Measurements from ENCODE around the gene PRKCE. TPM values are rescaled to one million over a fixed set of nuclear protein-coding genes. Genes with fewer than 3 reads are reported as not detected.
A peak's percentile ranks its signal among the peaks of the same experiment; 100 is the strongest.

PRKCE gene
- total and polyA plus RNA-seq, 7 donors = 3.0 to 22.8 (median 16.1) TPM

GRCh38 chr2:46041434-46041833 is 390.0 kb downstream of the PRKCE start:
- H3K9me3 ChIP-seq = no peaks in the 10 kb centered on the region
- no peak for DNase-seq
- 79 to 83% (median 80%) methylated on average over 2 of the region's 2 CpGs for WGBS, 3 donors
- no peak overlapping the region for H3K27ac ChIP-seq
- no peaks in the 10 kb centered on the region for H3K27me3 ChIP-seq (ENCODE audit: insufficient read depth in 3 of 3, low read length in 2 of 3)
- no peak overlapping the region for H3K4me3 ChIP-seq
- peaks cover 19% of the 10 kb centered on the region for H3K4me1 ChIP-seq
- ATAC-seq = no peak
- H3K36me3 ChIP-seq (ENCODE audit: insufficient read depth in 1 of 2, low read depth in 1 of 2) = no peaks in the 10 kb centered on the region
- TF ChIP-seq, protein P1, sequence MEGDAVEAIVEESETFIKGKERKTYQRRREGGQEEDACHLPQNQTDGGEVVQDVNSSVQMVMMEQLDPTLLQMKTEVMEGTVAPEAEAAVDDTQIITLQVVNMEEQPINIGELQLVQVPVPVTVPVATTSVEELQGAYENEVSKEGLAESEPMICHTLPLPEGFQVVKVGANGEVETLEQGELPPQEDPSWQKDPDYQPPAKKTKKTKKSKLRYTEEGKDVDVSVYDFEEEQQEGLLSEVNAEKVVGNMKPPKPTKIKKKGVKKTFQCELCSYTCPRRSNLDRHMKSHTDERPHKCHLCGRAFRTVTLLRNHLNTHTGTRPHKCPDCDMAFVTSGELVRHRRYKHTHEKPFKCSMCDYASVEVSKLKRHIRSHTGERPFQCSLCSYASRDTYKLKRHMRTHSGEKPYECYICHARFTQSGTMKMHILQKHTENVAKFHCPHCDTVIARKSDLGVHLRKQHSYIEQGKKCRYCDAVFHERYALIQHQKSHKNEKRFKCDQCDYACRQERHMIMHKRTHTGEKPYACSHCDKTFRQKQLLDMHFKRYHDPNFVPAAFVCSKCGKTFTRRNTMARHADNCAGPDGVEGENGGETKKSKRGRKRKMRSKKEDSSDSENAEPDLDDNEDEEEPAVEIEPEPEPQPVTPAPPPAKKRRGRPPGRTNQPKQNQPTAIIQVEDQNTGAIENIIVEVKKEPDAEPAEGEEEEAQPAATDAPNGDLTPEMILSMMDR (IDR thresholded peaks at IDR 0.05) = no peak
- intact Hi-C loops (cut with DNase I) = no loop called here

GRCh38 chr2:46042207-46042637 is 390.7 kb downstream of the PRKCE start:
- TF ChIP-seq, protein P1 (IDR thresholded peaks at IDR 0.05) = no peak

GRCh38 chr2:46042711-46043110 is 391.2 kb downstream of the PRKCE start:
- DNase-seq = no peak
- intact Hi-C loops (cut with DNase I) = no loop called here
- H3K27ac ChIP-seq = no peak overlapping the region
- WGBS, 3 donors = 95 to 96% (median 96%) methylated on average over 3 of the region's 3 CpGs
- no peaks in the 10 kb centered on the region for H3K27me3 ChIP-seq (ENCODE audit: insufficient read depth in 3 of 3, low read length in 2 of 3)
- no peaks in the 10 kb centered on the region for H3K9me3 ChIP-seq
- H3K36me3 ChIP-seq (ENCODE audit: insufficient read depth in 1 of 2, low read depth in 1 of 2) = no peaks in the 10 kb centered on the region
- TF ChIP-seq, protein P1 (IDR thresholded peaks at IDR 0.05) = no peak
- H3K4me3 ChIP-seq = no peak overlapping the region
- peaks cover 28% of the 10 kb centered on the region for H3K4me1 ChIP-seq
- ATAC-seq = no peak

More at GRCh38 chr2:46042207-46042637, 390.7 kb downstream of the PRKCE start:
- Histone ChIP-seq H3K4me1 (peaks cover 25% of the 10 kb centered on the region), H3K4me3 (no peak overlapping the region), H3K27ac (no peak overlapping the region), H3K27me3 (ENCODE audit: insufficient read depth in 3 of 3, low read length in 2 of 3) (no peaks in the 10 kb centered on the region), H3K9me3 (no peaks in the 10 kb centered on the region), H3K36me3 (ENCODE audit: insufficient read depth in 1 of 2, low read depth in 1 of 2) (no peaks in the 10 kb centered on the region)
- no peak for DNase-seq
- intact Hi-C loops (cut with DNase I) = no loop called here
- 89 to 92% (median 91%) methylated on average over 4 of the region's 4 CpGs for WGBS, 3 donors
- no peak for ATAC-seq

DNA sequence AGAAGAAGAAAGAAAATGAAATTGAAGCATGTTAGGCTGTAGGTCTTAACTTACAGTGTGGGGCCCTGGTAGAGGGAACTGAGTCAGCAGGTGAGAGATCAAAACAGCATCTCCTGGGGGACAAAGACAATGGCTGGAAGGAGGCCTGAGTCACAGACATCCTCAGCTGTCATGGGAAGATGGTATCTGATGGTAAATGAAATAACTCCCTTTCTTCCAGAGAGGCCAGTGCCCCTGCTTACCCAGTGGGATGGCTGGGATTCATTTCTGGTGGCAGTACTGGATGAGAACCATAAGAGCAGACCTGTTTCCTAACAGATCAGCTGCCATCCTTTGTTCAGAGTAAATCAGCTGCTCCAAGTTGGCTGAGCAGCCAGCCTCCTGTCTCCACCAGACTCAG is 394.4 kb downstream of the PRKCE start:
- Histone ChIP-seq H3K9me3 (no peaks in the 10 kb centered on the region), H3K4me3 (no peak overlapping the region), H3K36me3 (ENCODE audit: insufficient read depth in 1 of 2, low read depth in 1 of 2) (no peaks in the 10 kb centered on the region), H3K4me1 (peaks cover 9% of the 10 kb centered on the region), H3K27ac (no peak overlapping the region), H3K27me3 (ENCODE audit: insufficient read depth in 3 of 3, low read length in 2 of 3) (no peaks in the 10 kb centered on the region)
- TF ChIP-seq, protein P1 (IDR thresholded peaks at IDR 0.05) = no peak
- intact Hi-C loops (cut with DNase I) = no loop called here
- ATAC-seq (peak in 1 of 4 donors; percentile 23), DNase-seq (no peak)

- ATAC-seq = peak in 1 of 4 donors; percentile 61
- Histone ChIP-seq H3K36me3 (ENCODE audit: insufficient read depth in 1 of 2, low read depth in 1 of 2) (no peaks in the 10 kb centered on the region), H3K9me3 (no peaks in the 10 kb centered on the region), H3K27me3 (ENCODE audit: insufficient read depth in 3 of 3, low read length in 2 of 3) (no peaks in the 10 kb centered on the region), H3K4me3 (no peak overlapping the region), H3K4me1 (peaks cover 9% of the 10 kb centered on the region), H3K27ac (no peak overlapping the region)
- WGBS, 3 donors = 17 to 35% (median 21%) methylated on average over 5 of the region's 5 CpGs
- intact Hi-C loops (cut with DNase I) = no loop called here
- TF ChIP-seq, protein P1 (IDR thresholded peaks at IDR 0.05) = no peak
- DNase-seq = no peak
Observed at GRCh38 chr2:46047290-46047689, 395.8 kb downstream of the PRKCE start.

All from psoas muscle (tissue), 8 donors.